Retina (tissue), 1 donor: ENCODE measurements around the gene CADPS.
"Not testable (repeated sequence)": the region's sequence is repeated elsewhere in the genome, so short reads cannot be mapped to it uniquely, and the experiment has no call there.

Experiments
- DNase-seq: peaks from one replicate; pipeline ENCODE4 v3.0.0-alpha.2; 2016

Gene CADPS

GRCh38 chr3:62586356-62586755 is 288.9 kb downstream of the CADPS start:
- DNase-seq = no peak

- no peak for DNase-seq
These were observed 289.4 kb downstream of the CADPS start for GRCh38 chr3:62585861-62586260.

- DNase-seq = no peak
These were observed 290.6 kb downstream of the CADPS start for GRCh38 chr3:62584636-62585035.

- DNase-seq = no peak
These were observed 292.6 kb downstream of the CADPS start for GRCh38 chr3:62582495-62583172.

- DNase-seq = not testable (repeated sequence)
These were observed 294.7 kb downstream of the CADPS start for GRCh38 chr3:62580485-62580884.

- DNase-seq = no peak
These were observed 298.1 kb downstream of the CADPS start for GRCh38 chr3:62577153-62577552.

- DNase-seq = no peak
These were observed 300.8 kb downstream of the CADPS start for GRCh38 chr3:62574266-62574898.

GRCh38 chr3:62571916-62572315 is 303.3 kb downstream of the CADPS start:
- no peak for DNase-seq

- no peak for DNase-seq
These were observed 304.3 kb downstream of the CADPS start for GRCh38 chr3:62570888-62571287.

- DNase-seq = no peak
These were observed 305.6 kb downstream of the CADPS start for GRCh38 chr3:62569609-62570008.

GRCh38 chr3:62567097-62568021 is 307.9 kb downstream of the CADPS start:
- DNase-seq = no peak

- DNase-seq = no peak
These were observed 309.1 kb downstream of the CADPS start for GRCh38 chr3:62566022-62566557.

- no peak for DNase-seq
These were observed 312.6 kb downstream of the CADPS start for GRCh38 chr3:62562596-62562995.

- no peak for DNase-seq
These were observed 313.2 kb downstream of the CADPS start for GRCh38 chr3:62562017-62562416.

- DNase-seq = peak; percentile 44
These were observed 315.3 kb downstream of the CADPS start for GRCh38 chr3:62559831-62560445.

- DNase-seq = peak; percentile 81
These were observed 316.6 kb downstream of the CADPS start for GRCh38 chr3:62558549-62559112.

GRCh38 chr3:62557983-62558382 is 317.2 kb downstream of the CADPS start:
- no peak for DNase-seq

GRCh38 chr3:62557450-62557849 is 317.8 kb downstream of the CADPS start:
- no peak for DNase-seq

GRCh38 chr3:62556121-62556815 is 318.9 kb downstream of the CADPS start:
- DNase-seq = no peak

- DNase-seq = no peak
These were observed 320.9 kb downstream of the CADPS start for GRCh38 chr3:62554264-62554799.

GRCh38 chr3:62553811-62554210 is 321.4 kb downstream of the CADPS start:
- DNase-seq = no peak

- DNase-seq = no peak
These were observed 323.7 kb downstream of the CADPS start for GRCh38 chr3:62551556-62551955.
